CD4-positive, alpha-beta T cell treated with Interleukin-6 at 100 ng/mL for 8 hours (primary cell): ENCODE results near the gene MPV17.
"Not testable (repeated sequence)": the region's sequence is repeated elsewhere in the genome, so short reads cannot be mapped to it uniquely, and the experiment has no call there.

ENCODE experiments used
- DNase-seq: peaks from one replicate; pipeline ENCODE4 v3.0.0-alpha.2; 2020; ENCODE audit warnings: mixed read lengths, low spot score

MPV17 gene, protein sequence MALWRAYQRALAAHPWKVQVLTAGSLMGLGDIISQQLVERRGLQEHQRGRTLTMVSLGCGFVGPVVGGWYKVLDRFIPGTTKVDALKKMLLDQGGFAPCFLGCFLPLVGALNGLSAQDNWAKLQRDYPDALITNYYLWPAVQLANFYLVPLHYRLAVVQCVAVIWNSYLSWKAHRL

DNA sequence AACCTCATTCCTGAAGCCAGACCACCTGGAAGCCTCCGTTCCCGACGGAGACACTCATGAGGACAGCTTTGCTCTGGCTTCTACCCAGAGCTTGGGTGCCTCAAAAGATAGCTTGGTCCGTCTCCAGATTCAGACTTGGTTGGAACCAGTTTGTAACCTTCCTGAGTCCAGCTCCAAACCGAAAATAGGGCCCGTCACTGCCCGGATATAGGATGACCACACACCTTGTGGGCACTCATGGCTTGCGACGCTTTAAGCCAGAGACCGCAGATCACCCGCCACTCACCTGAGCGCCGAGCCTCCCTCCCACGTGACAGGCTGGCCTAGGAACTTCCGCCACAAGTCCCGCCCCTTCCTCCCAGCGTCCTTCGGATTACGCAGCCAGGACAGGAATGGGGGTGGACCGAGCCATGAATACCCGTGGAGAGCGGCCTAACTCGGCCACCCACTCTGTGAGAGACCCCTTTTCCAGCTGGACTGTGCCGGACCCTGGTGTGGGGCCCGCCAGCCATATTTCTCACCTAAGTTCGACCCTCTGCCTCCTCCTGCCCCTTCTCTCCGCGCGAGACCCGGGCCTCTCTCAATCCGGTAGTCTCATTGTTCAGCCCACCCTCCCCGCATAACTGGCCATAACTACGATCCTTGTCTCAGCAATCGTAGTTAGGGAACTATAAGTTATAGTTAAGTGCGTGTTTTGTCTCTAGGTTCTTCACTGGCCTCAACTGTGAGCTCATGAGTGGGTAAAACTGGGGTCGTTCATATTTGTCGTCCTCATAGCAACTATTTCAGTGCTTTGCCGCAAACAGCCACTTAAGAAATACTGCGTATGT is at the start of gene MPV17:
TSS of gene MPV17 (minus strand) at position 332 of the 830 bp plus-strand sequence. CDS start 580 bp downstream, outside the sequence.
- peak; percentile 84 for DNase-seq

DNA sequence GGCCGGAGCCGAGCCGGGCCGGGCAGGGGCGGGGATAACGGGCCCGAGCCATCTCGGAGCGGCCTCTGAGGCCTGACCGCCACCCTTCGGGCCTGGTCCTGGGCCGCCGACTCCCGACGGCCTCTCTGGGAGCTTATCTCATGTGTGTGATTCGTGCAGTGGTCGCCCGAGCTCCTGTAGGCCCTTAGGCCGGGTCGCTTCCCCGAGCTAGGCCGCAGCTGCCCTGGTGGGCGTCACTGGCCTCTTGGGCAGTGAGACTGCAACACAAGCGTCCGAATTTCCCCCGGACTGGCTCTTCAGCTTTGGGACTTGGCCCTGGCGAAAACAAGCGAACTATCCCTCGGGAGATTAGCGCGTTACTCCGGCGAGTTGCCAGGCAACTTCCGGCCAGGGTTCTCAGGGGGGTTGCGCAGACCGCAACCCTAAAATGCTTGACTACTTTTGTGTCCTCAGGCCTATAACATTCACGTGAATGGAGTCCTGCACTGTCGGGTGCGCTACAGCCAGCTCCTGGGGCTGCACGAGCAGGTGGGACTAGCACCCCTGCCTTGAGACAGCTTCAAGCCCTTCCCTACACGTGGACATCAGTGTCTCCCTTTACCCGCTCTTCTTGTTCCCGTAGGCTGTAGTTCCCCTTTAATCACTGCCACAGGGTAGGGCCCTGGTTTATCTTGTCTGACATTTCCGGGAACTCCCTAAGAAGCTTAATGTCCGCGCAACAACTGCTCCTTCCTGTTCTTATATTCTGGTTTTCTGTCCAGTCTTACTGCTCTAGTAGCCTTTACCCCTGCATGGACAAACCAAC is 48.1 kb upstream of the MPV17 start:
- DNase-seq: no peak

DNA sequence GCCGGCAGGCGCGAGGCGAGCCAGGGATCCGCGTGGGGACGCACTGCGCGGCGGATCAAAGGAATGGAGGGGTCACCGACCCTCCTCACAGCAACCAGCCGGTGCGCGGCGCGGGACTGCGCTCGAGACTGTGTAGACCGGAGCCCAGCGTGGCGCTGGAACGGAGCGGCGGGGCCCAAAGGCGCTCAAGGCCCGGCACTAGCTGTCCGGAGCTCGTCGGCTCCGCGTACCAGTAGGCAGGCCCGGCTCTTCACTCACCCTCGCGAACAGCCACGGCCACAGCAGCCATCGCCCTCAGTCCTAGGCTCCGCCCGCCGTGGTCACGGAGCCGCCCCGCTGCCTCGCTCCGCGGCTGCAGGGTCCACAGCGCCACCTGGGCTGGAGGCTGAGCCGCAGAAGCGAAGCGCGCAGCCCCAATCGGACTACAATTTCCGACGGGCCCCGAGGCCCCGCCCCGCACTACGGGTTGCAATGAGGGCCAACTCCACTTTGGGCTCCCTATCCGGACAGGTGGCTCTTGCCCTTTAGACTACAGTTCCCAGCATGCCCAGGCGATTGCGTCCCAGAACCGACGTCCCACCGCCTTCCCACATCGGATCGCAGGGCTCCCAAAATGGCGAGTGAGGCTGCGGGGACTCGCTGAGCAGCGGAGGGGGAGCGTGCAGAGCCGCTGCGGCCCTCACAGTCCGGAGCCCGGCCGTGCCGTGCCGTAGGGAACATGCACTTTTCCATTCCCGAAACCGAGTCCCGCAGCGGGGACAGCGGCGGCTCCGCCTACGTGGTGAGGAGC is 47.3 kb upstream of the MPV17 start, which contains the start of the genes EIF2B4 and SNX17:
TSS of gene EIF2B4 (minus strand) at position 313 of the 790 bp plus-strand sequence. CDS start at position 289, 24 bp downstream.
TSS of gene SNX17 (plus strand) at position 591 of the 790 bp plus-strand sequence. CDS start at position 719, 128 bp downstream.
- peak; percentile 99 for DNase-seq

DNA sequence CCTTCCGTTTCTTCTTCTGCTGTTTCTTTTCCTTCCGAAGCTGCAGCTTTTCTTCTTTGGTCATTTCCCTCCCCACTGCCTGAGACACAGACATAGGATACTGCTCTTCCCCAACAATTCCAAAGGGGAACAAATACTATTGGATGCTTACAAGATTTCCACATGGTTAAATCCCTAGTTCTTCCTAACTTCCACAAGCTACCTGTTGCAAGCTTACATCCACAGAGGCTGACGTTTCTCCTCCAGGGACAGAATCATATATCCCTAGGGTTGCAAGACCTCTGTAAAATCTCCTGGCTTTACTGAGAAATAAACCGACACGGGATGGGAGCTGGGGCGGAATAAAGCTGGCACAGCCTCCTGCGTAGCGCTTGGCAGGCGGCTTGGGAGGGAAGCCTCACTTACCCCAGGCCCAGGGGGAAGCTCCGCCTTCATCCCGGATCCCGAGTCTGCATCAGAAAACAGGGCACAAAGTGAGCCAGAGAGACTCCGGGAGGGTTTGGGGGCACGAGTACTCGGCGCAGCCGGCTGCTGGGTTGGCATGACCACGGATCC is 46.7 kb upstream of the MPV17 start:
- no peak for DNase-seq

DNA sequence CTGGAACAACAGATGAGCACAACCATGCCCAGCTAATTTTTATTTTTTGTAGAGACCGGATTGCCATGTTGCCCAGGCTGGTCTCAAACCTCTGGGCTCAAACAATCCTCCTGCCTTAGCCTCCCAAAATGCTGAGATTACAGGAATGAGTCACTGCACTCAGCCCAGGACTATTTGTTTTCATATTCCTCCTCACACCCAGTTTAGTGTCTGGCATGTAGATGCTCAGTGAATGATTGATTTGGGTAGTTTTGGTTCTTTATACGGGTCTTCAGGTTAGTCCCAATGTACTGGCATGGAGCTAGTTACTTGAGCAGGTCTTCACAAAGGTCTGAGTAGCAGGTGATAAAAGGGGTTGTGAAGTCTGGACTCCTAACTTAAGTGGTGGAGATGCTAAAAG is 41.0 kb upstream of the MPV17 start:
- no peak for DNase-seq

DNA sequence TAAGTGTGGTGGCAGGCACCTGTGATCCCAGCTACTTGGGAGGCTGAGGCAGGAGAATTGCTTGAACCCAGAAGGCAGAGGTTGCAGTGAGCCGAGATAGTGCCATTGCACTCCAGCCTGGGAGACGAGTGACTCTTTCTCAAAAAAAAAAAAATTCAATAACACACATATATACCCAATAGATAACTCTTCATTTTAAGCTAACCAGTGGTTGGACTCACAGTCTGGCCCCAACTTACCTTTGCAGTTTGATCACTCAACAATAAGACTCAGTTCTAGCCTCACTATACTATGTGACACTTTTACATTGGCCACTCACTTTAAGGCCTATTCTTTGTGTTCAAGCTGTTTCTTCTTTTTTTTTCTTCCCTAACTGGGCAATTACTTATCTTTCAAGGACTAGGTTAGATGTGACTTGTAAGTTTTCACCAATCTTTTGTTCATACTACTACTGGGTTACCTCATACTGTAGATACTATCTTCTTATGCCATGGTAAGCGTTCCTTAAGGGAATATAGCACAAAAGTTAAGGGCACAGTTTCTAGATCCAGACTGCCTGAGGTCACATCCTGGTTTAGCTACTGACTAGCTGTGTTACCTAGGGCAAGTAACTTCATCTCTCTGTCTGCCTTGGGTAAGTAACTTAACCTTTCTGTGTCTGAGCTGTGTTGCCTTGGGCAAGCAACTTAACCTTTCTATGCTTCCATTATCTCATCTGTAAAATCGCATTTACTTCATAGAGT is 40.0 kb upstream of the MPV17 start:
- DNase-seq: no peak

DNA sequence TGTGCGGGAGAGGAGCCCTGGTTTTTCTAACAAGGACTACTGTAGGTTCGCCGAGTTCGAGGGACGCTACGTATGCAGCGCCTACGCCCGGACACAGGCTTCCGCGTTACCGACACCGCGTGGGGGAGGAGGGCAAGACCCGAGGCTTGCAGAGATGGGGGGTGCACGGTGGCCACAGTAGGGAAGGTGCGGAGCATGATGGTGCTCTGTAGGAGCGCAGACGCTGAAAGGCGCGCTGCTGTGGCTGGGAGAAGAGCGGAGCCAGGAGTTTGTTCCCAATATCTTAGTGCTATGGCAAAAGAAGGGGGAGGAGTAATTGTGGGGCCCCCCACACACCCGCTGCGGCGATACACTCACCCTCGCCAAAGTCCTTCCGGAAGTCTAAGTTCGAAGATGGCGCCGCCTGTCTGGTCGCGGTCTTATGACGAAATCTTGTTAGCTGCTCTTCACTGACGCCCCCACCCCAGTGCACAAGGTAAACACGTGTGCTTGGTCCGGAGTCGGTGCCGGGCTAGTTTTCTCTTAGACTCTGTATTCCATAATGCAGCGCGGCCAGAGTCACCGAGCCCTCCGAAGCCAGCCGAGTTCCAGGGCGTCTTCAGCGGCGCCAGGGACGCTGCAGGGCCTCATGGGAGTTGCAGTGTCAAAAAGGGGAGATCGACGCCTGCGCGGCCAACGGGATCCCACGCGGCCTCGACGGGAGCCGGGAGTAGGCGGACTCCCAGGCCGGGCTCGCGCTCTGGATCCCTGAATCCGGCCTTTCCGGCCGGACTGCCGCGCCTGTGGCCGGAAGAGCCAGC is 33.7 kb upstream of the MPV17 start, which contains the start of gene GTF3C2:
TSS of gene GTF3C2 (minus strand) at position 383 of the 800 bp plus-strand sequence. CDS start 13,210 bp downstream, outside the sequence.
- DNase-seq: peak; percentile 89

DNA sequence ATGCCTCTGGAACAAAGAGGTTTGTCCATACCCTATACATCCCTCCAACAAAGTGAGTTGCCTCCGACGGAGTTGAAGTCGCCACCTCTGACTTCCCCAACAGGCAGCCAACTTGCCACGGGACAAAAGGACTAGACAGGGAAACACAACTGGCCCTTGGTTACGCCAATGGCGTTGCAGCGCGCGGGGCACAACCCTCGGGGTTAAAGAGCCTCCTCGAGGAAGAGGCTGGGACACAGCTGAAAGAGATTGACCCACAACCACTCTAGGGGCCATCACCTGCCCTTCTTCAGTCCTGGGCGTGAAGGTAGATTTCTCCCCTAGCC is 33.1 kb upstream of the MPV17 start:
- peak; percentile 23 for DNase-seq

DNA sequence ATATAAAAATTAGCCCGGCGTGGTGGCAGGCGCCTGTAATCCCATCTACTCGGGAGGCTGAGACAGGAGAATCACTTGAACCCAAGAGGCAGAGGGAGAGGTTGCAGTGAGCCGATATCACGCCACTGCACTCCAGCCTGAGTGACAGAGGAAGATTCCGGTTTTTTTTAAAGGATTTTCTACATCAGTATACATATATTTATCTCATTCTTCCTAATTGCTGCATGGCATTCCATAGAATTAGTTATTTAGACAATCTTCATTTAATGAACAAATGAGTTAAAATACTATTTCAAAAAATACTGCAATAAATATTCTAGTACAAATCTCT is 31.7 kb upstream of the MPV17 start:
- DNase-seq: no peak

DNA sequence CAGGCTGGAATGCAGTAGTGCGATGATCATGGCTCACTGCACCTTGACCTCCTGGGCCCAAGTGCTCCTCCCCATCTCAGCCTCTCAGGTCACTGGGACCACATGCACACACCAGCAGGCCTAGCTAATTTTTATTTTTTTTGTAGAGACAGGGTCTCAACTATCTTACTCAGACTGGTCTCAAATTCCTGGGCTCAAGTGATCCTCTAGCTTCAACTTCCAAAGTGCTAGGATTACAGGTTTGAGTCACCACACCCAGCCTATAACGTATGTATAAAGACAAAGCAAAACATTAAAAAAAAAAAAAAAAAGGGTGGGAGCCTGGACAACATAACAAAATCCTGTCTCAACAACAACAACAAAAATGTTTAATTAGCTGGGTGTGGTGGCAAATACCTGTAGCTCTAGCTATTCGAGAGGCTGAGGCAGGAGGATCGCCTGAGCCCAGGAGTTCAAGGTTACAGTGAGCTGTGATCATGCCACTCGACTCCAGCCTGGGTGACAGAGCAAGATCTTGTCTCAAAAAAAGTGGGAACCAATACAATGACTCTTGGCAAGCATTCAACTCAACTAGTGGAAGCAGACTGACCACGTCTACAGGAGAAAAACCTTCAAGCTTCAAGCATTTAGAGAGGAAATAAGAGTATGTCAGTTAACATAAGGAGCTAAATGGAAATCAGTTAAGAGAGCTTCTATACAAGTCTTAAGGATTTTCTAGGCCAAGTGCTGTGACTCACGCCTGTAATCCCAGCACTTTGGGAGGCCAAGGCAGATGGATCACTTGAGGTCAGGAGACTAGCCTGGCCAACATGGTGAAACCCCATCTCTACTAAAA is 31.1 kb upstream of the MPV17 start:
- no peak for DNase-seq

DNA sequence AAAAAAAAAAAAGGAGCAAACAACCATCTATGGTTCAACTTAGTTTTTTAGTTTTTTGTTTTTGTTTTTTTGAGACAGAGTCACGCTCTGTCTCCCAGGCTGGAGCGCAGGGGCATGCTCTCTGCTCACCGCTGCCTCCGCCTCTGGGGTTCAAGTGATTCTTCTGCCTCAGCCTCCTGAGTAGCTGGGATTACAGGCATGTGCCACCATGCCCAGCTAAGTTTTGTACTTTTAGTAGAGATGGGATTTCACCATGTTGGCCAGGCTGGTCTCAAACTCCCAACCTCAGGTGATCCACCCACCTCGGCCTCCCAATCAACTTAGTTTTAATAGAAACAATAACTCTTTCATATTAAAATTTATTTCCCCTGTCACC is 30.5 kb upstream of the MPV17 start:
- not testable (repeated sequence) for DNase-seq

DNA sequence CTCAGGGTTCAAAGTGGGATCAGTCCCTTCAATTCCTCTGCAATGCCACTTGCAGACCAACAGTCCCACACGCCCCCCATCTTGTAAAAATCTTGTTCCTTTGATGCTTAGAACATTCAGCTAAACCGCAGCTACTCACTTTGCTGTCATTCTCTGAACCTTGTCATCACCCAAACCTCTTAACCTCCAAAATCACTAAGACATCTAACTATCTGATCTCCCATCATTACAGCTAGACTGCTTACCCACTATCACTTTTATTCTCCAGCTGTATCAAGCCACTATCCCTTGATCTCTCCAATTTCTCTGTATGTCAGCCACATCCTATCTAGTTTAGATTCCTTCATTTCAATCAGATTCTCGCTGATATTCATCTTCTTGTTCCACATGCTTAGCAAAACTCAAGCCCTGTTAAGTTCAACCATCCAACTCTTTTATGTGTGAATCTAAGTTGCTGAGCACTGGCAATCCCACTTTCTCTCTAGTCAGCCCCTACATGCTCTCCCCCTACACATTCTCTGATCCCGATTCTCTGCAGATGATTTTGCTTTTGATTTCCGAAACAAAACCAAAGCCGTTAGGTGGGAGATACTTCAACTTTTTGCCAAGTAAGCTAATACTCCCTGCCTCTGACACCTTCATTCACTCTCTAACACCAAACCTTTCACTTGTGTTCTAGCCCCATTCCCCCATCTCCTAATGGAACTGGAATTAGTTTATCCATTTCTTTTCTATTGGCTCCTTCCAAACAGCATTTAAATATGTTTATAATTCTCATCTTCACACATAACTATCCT is 29.1 kb upstream of the MPV17 start:
- DNase-seq: no peak

DNA sequence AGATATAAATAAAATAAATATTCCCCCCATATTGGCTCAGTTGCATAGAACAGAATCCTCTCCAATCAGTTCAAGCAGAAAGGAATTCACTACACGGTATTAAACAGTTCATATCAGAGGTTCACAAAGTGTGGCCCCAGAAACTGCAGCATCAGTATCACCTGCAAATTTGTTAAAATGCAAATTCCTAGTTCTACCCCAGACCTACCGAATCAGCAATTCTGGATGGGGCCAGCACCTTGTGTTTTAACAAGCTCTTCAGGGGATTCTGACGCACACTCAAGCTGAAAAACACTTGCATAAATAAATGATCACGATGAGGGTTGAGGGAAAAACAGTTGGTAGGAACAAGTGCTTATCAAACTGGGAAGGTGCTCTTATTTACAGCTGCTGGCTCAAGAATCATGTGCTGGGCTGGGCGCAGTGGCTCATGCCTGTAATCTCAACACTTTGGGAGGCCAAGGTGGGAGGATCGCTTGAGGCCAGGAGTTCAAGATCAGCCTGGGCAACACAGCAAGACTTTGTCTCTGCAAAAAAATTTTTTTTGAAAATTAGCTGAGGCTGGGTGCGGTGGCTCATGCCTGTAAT is 27.3 kb upstream of the MPV17 start:
- no peak for DNase-seq

DNA sequence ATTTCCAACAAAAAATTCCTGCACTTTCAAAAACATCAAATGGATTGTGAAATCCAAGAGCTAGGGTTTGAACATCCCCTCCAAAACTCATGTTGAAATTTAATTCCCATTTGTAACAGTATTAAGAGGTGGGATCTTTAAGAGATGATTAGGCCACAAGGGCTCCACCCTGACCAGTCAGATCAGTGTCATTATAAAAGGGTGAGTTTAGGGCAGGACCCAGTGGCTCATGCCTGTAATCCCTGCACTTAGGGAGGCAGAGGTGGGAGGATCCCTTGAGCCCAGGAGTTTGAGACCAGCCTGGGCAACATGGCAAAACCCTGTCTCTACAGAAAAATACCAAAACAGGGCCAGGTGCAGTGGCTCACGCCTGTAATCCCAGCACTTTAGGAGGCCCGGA is 24.7 kb upstream of the MPV17 start:
- no peak for DNase-seq

DNA sequence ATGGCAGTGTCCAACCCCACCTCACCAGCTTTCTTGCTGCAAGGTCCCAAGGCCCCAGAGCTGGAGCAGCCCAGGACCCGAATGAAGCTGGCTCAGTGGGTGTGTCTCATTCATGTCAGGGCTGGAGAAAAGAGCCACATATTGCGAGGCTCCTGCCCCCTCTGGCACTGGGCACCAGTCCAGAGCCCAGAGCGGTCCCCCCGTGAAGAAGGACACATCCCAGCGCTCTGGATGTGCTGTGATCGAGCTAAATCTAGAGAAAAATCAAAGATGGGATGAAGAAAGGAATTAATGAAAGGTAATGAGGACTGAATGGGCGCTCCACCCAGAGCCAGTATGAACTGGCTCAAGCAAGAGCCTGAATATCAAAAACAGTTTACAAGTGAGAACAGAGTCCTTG is 13.3 kb upstream of the MPV17 start:
- DNase-seq: no peak

DNA sequence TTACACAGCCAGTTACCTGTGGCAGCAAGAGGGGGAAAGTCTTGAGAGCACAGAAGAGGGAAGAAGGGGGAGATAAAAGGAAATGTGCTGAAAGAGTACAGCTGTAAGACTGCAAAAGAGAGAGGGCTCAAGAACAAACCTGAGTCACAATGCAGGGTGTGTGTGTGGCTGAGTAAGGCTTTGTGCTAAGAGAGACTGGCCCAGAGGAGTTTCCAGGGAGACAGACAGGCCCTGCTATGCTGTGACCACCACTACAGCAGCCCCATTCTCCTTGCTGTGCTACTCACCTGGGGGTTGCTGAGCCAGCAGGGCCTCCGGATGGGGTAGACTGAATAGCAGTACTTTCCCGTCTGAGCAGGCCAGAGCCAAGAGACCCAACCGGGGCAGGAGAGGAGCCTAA is 12.4 kb upstream of the MPV17 start:
- DNase-seq: no peak

DNA sequence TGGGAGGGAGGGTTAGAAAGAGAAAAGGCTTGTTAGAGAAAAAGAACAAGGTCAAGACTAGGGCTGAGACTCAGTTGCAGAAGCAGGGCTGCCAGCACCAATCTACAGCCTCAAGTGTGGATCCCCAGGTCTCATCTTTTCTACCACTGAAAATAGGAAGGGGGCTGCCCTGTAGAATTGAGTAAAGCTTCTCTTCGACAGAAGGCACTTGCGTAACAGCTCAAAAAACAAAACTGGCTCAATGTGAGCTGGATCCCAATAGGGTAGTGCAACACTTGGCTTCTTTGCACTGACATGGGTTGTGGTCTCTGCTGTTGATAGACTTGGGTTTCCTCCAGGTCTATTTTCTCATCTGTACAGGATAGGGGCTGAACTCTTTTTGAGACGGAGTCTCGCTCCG is 1.8 kb upstream of the MPV17 start:
- DNase-seq: no peak
